ENCODE results near the gene OR52I2. TPM values are rescaled to one million over a fixed set of nuclear protein-coding genes. Genes with fewer than 3 reads are reported as not detected.

Gene OR52I2
- polyA plus RNA-seq, 1 experiment: not detected

GRCh38 chr11:4615856-4616444 is 34.4 kb downstream of the OR52I2 start:
- CTCF ChIA-PET: no interaction called here
- Histone ChIP-seq H3K4me3 (ENCODE audit: low read depth, low read length) (no peak overlapping the region), H3K27me3 (ENCODE audit: control insufficient read depth, insufficient read depth, low read length) (no peaks in the 10 kb centered on the region; the same call in 1 of the 2 replicates), H3K36me3 (ENCODE audit: control insufficient read depth, insufficient read depth, low read length) (no peaks in the 10 kb centered on the region)
- POLR2A ChIA-PET: no interaction called here
- no peak for TF ChIP-seq CTCF (IDR thresholded peaks at IDR 0.05; ENCODE audit: insufficient read depth, low read depth, low read length)
- DNase-seq (ENCODE audit: low read depth): no peak

- TF ChIP-seq CTCF (IDR thresholded peaks at IDR 0.05; ENCODE audit: insufficient read depth, low read depth, low read length): no peak
- H3K36me3 ChIP-seq (ENCODE audit: control insufficient read depth, insufficient read depth, low read length): no peaks in the 10 kb centered on the region
- CTCF ChIA-PET: no interaction called here
These were observed 38.0 kb downstream of the OR52I2 start for GRCh38 chr11:4619514-4619913.

DNA sequence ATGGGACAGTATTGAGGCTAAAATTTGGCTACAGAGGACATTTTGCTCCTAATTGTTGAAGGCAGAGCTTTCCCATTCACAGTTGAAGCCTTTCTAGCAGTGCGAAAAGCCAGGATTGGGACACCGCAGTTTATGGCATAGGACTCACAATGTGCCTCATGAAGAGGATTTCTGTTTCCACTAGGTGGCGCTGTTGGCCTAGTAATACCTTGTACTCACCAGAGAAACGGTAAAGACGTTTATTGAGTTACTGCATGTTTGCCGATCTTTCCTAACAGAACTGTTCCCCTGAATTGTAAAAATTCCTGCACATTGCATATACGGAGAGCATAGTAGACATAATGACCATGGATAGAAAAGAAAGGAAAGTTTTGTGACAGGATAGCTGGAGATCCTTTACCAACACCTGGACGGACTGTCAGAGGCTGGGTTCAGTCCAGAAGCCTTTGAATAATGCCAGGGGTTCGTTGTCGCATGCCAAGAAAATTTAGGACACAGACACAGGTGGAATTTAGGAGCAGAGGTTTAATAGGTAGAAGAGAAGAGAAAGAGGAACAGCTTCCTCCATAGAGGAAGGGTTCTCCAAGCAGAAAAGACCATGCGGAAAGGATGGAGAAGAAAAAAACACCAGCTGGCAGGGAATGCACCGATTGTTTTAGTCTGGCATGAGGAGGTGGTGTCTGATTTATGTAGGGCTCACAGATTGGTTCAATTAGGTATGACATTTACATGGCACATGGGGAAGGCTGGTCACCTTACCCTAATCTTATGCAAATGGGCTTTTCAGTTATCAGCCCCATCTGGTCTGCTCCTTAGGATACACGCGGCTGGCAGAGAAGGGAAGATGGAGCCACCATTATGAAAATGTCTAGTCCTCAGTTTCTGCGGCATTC is 44.9 kb downstream of the OR52I2 start:
- no peaks in the 10 kb centered on the region; the same call in none of the 2 replicates for H3K27me3 ChIP-seq (ENCODE audit: control insufficient read depth, insufficient read depth, low read length)
- H3K4me3 ChIP-seq (ENCODE audit: low read depth, low read length): no peak overlapping the region
- no peak for DNase-seq (ENCODE audit: low read depth)
- ChIA-PET POLR2A (no interaction called here), CTCF (interaction anchor here (0.5 to 3.9 kb wide), 6 partner anchors 10 to 760 kb away, joined by 3 to 31 read pairs (median 3); partner anchors contain the start of gene OR51D1)
- peak; percentile 57 for TF ChIP-seq CTCF (IDR thresholded peaks at IDR 0.05; ENCODE audit: insufficient read depth, low read depth, low read length)
- H3K36me3 ChIP-seq (ENCODE audit: control insufficient read depth, insufficient read depth, low read length): no peaks in the 10 kb centered on the region

More at GRCh38 chr11:4619514-4619913, 38.0 kb downstream of the OR52I2 start:
- POLR2A ChIA-PET: no interaction called here
- Histone ChIP-seq H3K27me3 (ENCODE audit: control insufficient read depth, insufficient read depth, low read length) (no peaks in the 10 kb centered on the region), H3K4me3 (ENCODE audit: low read depth, low read length) (no peak overlapping the region)
- no peak for DNase-seq (ENCODE audit: low read depth)

DNA sequence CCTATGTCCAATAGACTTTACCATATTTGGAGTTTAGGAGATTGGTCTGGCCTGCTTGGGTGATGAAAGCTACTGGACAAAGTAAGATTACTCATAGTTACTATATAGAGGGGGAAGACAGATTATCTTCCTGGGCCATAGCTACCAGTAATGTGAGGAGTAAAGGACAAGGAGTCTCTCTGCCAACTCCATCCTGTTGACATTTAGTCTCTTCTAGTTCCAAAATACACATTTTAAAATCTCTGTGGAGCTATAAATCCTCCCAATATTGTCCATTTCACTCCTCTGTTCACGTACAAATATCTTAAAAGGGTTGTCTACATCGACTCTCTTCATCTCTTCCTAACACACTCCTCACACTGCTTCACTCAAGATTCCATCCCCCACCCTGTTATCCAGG is 54.6 kb downstream of the OR52I2 start:
- H3K36me3 ChIP-seq (ENCODE audit: control insufficient read depth, insufficient read depth, low read length): no peaks in the 10 kb centered on the region
- POLR2A ChIA-PET: no interaction called here
- no peak for TF ChIP-seq CTCF (IDR thresholded peaks at IDR 0.05; ENCODE audit: insufficient read depth, low read depth, low read length)
- H3K27me3 ChIP-seq (ENCODE audit: control insufficient read depth, insufficient read depth, low read length): no peaks in the 10 kb centered on the region
- CTCF ChIA-PET: interaction anchor here (1.0 to 3.0 kb wide), 22 partner anchors 9 to 448 kb away, joined by 3 to 31 read pairs (median 7); no protein-coding TSS in a partner anchor
- H3K4me3 ChIP-seq (ENCODE audit: low read depth, low read length): no peak overlapping the region
- no peak for DNase-seq (ENCODE audit: low read depth)

All from BJ (cell line).